Measurements from ENCODE around the gene TNIP2.

TNIP2 gene

DNA sequence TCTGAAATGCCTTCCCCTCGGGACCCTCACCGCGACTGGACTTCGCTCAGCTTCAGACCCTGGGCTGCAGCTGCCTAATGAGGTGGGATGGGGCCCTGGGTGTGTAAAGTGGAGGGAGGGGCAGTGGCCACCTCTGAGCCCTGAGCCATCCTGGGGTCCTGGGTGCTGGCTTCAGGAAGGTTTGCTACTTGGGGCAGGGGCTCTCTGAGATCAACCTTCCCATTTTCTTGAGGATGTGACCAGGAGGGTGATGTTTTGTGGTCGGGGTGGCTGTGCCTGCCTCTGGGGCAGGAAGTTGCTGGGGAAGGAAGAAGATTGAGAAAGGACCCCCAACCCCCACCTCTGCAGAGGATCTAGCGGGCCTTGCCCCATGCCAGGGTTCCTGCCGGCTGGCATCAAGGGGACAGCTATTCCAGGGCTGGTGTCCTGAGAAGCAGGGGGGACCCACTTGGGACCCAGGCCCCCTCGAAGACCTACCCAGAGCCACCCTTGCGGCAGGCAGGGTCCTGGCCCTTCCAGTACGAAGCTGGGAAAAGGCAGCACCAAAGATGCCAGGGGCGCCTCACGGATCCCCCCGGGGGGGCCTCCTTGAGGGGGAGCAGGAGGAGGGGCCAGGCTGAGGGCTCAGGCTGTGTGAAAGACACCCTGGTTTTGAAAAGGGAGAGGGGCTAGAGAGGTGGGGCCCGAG, 43.2 kb upstream of the TNIP2 start:
- H3K9me3 ChIP-seq (ENCODE audit: control insufficient read depth, low read length), result no peaks in the 10 kb centered on the region
- H3K27me3 ChIP-seq (ENCODE audit: control insufficient read depth, insufficient read depth, low read length, poor library complexity, severe bottlenecking), result peaks cover 4% of the 10 kb centered on the region
- H3K36me3 ChIP-seq (ENCODE audit: control insufficient read depth, insufficient read depth, low read length), result no peaks in the 10 kb centered on the region
- H3K27ac ChIP-seq (ENCODE audit: insufficient read depth, low read depth, low read length, poor library complexity, severe bottlenecking), result no peak overlapping the region
- H3K4me1 ChIP-seq (ENCODE audit: control insufficient read depth, insufficient read depth, low read length), result peaks cover 27% of the 10 kb centered on the region
- no peak overlapping the region for H3K4me3 ChIP-seq (ENCODE audit: insufficient read depth, low read depth, low read length)
- 92 to 93% methylated on average over 14 of the region's 14 CpGs for WGBS, 2 experiments

DNA sequence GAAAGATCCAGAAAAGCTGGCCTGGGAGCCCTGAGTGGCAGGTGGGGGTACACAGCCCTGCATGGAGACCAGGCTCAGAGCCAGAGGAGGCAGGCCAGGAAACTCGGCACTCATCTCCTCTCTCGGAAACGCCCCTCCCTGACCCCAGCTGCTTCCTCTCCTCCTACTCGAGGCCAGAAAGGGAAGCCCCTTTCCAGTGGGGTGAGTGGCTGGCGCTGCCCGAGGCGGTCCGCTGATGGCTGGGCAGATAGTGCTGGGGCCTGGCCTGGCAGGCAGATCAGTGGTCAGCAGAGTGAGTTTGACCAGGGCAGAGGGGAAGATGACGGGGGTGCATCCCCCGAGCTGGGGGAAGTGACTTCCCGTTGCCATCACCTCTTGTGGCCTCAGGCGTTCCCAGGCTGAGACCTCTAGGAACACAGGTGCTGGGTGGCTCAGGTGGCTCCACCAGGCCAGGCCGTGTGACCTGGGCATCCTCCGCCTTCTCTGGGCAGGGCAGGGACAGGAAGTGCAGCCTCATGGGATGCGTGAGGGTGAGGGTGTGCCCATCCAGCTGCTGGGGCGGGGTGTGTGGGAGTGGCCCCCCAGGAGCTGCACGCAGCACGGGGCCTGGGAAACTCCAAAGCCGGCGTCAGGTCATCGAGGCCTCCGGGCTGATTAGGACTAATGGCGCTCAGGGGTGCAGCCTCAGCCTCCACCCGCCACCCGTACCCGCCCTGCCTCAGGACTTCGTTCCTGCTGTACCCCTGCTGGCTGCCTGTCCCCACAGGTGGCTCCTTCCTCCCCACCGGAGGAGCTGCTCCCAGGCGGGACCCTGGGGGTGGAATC, 42.5 kb upstream of the TNIP2 start:
- Histone ChIP-seq H3K27me3 (ENCODE audit: control insufficient read depth, insufficient read depth, low read length, poor library complexity, severe bottlenecking) (peaks cover 12% of the 10 kb centered on the region), H3K27ac (ENCODE audit: insufficient read depth, low read depth, low read length, poor library complexity, severe bottlenecking) (no peak overlapping the region), H3K4me3 (ENCODE audit: insufficient read depth, low read depth, low read length) (no peak overlapping the region), H3K9me3 (ENCODE audit: control insufficient read depth, low read length) (no peaks in the 10 kb centered on the region), H3K36me3 (ENCODE audit: control insufficient read depth, insufficient read depth, low read length) (no peaks in the 10 kb centered on the region), H3K4me1 (ENCODE audit: control insufficient read depth, insufficient read depth, low read length) (peaks cover 27% of the 10 kb centered on the region)
- WGBS, 2 experiments, result 85 to 87% methylated on average over 29 of the region's 29 CpGs

DNA sequence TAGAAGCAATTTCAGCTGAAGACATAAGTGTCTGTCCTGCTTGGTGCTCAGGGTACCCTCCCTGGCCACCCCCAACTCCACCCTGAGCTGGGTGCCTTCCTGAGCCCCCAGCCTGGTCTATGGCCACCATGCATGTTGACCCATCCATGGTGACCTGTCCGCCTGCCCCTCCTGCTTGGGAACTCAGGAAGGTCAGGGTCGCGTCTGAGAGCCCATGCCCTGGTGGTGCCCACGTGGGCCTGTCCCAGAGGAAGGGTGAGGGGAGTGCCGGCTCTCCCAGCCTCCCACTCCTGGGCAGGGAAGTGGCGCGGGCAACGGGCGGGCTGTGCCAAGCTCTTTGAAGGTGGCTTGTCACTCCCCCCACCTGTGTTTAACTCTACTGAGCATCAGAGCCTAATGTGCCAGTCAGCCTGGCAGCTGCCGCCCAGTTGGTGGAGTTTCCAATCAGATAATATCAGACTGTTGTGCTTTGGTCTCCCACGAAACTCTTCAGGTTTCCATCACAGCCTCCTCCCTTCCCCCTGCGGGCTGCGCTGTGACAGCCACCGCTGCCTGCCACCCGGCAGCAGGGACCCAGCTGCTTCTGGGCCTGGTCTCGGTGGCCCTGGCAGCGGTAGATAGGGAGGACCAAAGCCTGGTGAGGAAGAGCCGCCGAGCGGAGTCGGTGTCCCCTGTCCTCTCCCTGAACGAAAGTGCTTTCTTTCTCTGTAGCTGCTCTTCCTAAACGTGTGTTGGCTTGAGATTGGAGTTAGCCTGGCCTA, 41.6 kb upstream of the TNIP2 start:
- Histone ChIP-seq H3K4me3 (ENCODE audit: insufficient read depth, low read depth, low read length) (no peak overlapping the region), H3K4me1 (ENCODE audit: control insufficient read depth, insufficient read depth, low read length) (peaks cover 27% of the 10 kb centered on the region), H3K27ac (ENCODE audit: insufficient read depth, low read depth, low read length, poor library complexity, severe bottlenecking) (no peak overlapping the region), H3K36me3 (ENCODE audit: control insufficient read depth, insufficient read depth, low read length) (no peaks in the 10 kb centered on the region), H3K9me3 (ENCODE audit: control insufficient read depth, low read length) (no peaks in the 10 kb centered on the region), H3K27me3 (ENCODE audit: control insufficient read depth, insufficient read depth, low read length, poor library complexity, severe bottlenecking) (peaks cover 19% of the 10 kb centered on the region)
- 89 to 90% methylated on average over 23 of the region's 23 CpGs for WGBS, 2 experiments

DNA sequence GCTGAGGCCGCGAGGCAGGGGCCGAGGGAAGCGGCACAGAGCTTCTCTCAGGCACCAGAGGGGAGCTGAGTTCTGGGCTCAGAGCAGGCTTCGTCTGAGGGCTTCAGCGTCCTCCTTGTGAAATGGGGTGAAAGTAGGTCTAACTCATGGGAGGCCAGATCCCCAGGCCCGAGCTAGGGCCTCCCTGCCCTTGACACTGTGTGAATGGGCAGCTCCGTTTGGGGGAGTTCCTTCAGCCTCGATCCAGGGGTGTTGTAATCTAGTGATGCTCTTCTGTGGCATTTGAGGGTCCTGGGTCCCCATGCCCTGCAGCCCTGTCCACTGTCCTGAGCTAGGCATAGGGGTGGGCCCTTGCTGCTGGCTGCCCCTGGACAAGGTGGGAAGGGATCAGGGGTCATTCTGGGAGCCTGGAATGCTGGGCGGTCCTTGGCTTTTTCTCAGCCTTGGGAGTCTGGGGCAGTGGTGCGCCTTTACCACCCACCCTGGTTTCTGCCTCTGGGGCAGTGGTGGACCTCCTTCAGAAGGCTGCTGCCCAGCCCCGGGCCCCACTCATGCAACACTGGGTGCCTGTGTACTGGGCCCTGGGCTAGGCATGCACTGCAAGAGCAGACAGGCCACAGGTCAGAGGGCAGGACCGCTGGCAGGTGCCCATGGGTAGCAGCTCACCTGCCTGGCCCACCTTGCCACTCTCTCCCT, 40.9 kb upstream of the TNIP2 start:
- Histone ChIP-seq H3K4me1 (ENCODE audit: control insufficient read depth, insufficient read depth, low read length) (peaks cover 27% of the 10 kb centered on the region), H3K36me3 (ENCODE audit: control insufficient read depth, insufficient read depth, low read length) (no peaks in the 10 kb centered on the region), H3K4me3 (ENCODE audit: insufficient read depth, low read depth, low read length) (no peak overlapping the region), H3K27me3 (ENCODE audit: control insufficient read depth, insufficient read depth, low read length, poor library complexity, severe bottlenecking) (peaks cover 26% of the 10 kb centered on the region), H3K27ac (ENCODE audit: insufficient read depth, low read depth, low read length, poor library complexity, severe bottlenecking) (no peak overlapping the region), H3K9me3 (ENCODE audit: control insufficient read depth, low read length) (no peaks in the 10 kb centered on the region)
- 93 to 94% methylated on average over 13 of the region's 13 CpGs for WGBS, 2 experiments

DNA sequence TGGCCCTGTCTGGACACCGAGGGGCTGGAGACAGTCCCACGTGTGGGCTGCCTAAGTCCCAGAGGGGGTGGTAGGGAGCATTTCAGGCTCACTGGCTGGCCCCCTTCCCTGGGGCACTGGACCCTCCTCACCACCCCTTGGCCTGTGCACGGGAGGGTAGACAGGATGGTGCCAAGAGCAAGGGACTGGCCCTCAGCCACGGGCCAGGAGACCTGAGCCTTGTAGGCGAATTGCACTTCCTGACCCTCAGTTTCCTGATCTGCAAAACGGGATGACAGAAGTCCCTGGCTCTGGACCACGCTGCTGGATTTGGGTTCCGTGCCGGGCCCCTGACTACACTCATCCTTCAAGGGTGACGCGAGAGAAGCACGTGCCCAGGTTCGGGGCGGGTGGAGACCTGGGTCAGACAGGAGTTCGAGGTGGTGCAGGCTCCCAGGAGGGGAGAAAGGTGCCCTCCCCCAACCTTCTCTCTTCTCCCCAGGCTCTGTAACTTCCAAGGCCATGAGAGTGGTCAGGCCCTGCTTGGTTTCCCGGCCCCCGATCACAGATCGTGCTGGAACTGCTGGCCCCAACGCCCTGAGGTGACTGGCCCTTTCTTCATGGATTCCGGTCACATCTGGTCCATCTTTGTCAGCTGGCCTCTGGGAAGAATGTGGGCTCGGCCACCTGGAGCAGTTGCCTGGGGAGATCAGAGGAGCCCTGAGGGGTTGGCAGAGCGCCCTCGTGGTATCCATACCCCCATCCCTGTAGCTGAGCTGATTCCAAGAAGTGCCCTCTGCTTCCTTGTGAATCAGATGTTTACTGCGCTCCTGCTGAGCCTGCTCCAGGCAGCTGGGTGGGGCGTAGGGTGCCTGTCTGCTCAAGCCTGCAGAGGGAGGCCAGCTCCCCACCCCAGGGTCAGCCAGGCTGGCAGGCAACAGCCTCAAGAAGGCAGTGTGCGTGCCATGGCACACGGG, 40.0 kb upstream of the TNIP2 start:
- H3K36me3 ChIP-seq (ENCODE audit: control insufficient read depth, insufficient read depth, low read length), result no peaks in the 10 kb centered on the region
- H3K4me1 ChIP-seq (ENCODE audit: control insufficient read depth, insufficient read depth, low read length), result peaks cover 23% of the 10 kb centered on the region
- H3K27ac ChIP-seq (ENCODE audit: insufficient read depth, low read depth, low read length, poor library complexity, severe bottlenecking), result no peak overlapping the region
- WGBS, 2 experiments, result 87 to 88% methylated on average over 27 of the region's 27 CpGs
- H3K4me3 ChIP-seq (ENCODE audit: insufficient read depth, low read depth, low read length), result no peak overlapping the region
- no peaks in the 10 kb centered on the region for H3K9me3 ChIP-seq (ENCODE audit: control insufficient read depth, low read length)
- H3K27me3 ChIP-seq (ENCODE audit: control insufficient read depth, insufficient read depth, low read length, poor library complexity, severe bottlenecking), result peaks cover 32% of the 10 kb centered on the region

DNA sequence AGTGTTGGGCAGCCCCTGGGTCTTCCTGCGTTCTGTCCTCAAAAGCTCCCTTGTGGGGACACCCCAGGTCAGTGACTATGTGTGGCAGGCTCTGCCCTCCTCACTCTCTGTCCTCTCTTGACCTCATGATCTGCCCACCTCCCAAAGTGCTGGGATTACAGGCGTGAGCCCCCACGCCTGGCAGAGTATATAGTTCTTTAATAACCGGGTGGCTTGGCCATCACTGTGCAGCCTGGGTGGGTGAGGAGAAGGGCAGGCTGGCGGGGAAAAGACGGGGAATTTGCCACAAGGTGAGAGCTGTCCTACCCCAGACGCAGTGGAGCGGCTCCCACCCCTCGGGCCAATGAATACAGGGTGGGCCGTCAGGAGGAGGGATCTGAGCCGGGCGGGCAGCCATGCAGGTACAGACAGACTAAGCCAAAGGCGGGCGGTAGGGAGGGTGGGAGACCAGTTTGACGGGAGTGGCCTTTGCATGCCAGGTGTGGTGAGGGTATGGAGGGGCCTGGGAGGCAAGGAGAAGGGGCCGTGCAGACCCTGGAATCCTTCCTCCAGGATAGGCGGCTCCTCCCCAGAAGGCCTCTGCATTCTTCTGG, 39.3 kb upstream of the TNIP2 start:
- Histone ChIP-seq H3K4me1 (ENCODE audit: control insufficient read depth, insufficient read depth, low read length) (peaks cover 15% of the 10 kb centered on the region), H3K9me3 (ENCODE audit: control insufficient read depth, low read length) (no peaks in the 10 kb centered on the region), H3K27me3 (ENCODE audit: control insufficient read depth, insufficient read depth, low read length, poor library complexity, severe bottlenecking) (peaks cover 33% of the 10 kb centered on the region), H3K4me3 (ENCODE audit: insufficient read depth, low read depth, low read length) (no peak overlapping the region), H3K27ac (ENCODE audit: insufficient read depth, low read depth, low read length, poor library complexity, severe bottlenecking) (no peak overlapping the region), H3K36me3 (ENCODE audit: control insufficient read depth, insufficient read depth, low read length) (no peaks in the 10 kb centered on the region)
- WGBS, 2 experiments, result 89 to 90% methylated on average over 17 of the region's 17 CpGs

DNA sequence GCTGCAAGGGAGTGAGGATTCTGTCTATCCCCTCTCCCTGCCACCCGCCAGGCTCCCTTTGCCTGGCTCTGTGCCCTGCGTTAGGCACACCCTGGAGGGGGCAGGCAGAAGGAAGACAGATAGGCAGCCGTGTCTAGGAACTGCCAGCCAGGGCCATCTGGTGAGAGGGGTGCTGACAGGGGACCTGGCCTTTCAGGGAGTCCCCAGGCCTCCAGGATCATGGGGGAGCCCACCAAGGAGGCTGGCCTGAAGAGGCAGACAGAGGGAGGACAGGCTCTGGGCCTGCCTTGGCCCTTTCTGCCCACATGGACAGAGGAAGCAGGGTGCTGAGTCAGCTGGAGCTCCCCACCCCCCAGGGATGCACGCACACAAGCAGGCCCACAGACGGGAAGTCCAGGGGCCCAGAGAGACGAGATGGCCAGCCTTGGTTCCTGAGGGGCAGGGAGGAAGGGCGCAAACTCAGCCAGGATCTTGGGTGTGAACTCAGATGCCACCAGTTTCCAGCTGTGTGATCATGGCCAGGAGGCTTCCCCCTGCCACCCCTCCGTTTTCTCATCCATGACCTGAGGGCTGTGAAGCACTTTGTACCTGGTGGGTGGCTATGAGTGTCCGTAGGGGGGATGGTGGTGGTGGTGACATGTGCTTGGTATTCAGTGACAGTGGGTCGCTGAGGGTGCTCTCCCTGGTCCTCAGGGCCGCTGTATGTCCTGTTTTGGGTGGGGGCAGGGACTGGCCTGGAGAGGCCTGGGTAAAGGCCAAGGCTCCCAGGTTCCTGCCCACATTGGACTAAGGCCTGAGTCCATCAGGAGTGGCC, 38.6 kb upstream of the TNIP2 start:
- peaks cover 11% of the 10 kb centered on the region for H3K4me1 ChIP-seq (ENCODE audit: control insufficient read depth, insufficient read depth, low read length)
- H3K4me3 ChIP-seq (ENCODE audit: insufficient read depth, low read depth, low read length), result no peak overlapping the region

DNA sequence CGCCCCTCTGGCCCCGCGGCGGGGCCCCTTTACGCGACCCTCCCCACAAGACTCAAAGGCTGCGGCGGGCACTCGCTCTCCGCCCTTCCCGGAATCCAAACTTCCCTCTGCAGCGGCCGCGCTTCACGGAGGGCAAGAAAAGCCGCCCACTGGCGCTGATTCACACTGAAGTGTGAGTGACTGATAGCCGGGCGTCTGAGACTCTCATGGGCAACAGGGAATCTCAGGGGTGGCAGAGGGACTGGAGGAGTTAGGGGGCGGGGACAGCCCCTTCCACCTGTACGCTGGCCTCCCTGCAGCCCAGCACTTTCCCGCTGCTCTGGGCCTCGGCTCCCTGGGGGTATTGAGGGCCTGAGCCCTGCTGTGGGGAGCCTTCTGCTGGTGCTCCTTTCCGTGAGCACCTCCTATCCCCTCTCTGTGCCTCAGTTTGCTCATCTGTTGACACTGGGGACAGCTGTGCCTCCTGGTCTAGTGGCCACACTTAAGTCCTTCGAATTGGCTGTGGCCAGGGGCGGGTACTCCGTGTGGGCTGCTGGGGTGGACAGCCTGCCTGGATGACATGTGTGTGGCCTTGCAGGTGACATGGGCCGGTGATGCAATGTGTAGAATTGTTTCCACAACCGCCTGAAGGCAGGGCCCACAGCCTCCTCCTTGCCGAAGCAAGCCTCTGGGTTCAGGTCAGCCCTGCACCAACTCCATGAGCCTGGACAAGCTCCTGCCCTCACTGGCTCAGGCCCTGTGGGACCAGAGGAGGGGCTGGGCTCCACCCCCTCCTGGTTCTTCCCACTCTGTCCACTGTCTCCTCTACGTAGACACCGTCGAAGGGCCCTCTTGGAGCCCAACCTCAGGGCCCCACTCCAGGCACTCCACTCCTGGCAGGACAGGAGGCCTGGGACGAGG, 37.7 kb upstream of the TNIP2 start:
- peak overlapping the region; percentile 32 for H3K4me3 ChIP-seq (ENCODE audit: insufficient read depth, low read depth, low read length)
- H3K27ac ChIP-seq (ENCODE audit: insufficient read depth, low read depth, low read length, poor library complexity, severe bottlenecking), result no peak overlapping the region
- WGBS, 2 experiments, result 37 to 38% methylated on average over 34 of the region's 34 CpGs

More for the DNA sequence above, 38.6 kb upstream of the TNIP2 start:
- Histone ChIP-seq H3K27ac (ENCODE audit: insufficient read depth, low read depth, low read length, poor library complexity, severe bottlenecking) (no peak overlapping the region), H3K9me3 (ENCODE audit: control insufficient read depth, low read length) (no peaks in the 10 kb centered on the region), H3K36me3 (ENCODE audit: control insufficient read depth, insufficient read depth, low read length) (no peaks in the 10 kb centered on the region), H3K27me3 (ENCODE audit: control insufficient read depth, insufficient read depth, low read length, poor library complexity, severe bottlenecking) (peaks cover 34% of the 10 kb centered on the region)
- 87 to 89% methylated on average over 11 of the region's 11 CpGs for WGBS, 2 experiments

More for the DNA sequence above, 37.7 kb upstream of the TNIP2 start:
- Histone ChIP-seq H3K27me3 (ENCODE audit: control insufficient read depth, insufficient read depth, low read length, poor library complexity, severe bottlenecking) (peaks cover 34% of the 10 kb centered on the region), H3K9me3 (ENCODE audit: control insufficient read depth, low read length) (no peaks in the 10 kb centered on the region), H3K4me1 (ENCODE audit: control insufficient read depth, insufficient read depth, low read length) (peaks cover 10% of the 10 kb centered on the region), H3K36me3 (ENCODE audit: control insufficient read depth, insufficient read depth, low read length) (no peaks in the 10 kb centered on the region)
